A673 (cell line): Measurements from ENCODE around the gene TMEM242.

ENCODE experiments used
- EZH2 ChIP-seq: fragments of 200-600 bp; sonication (generic); IDR thresholded peaks from 2 replicates; pipeline ENCODE4 v1.6.1; 2017; ENCODE audit warnings: borderline replicate concordance, low read depth, mild to moderate bottlenecking, mixed read lengths, antibody characterized with exemption, low read length; ENCODE audit not compliant: poor library complexity, severe bottlenecking
- TF ChIP-seq, protein P1 (sequence below): fragments of 300-800, 200-600 bp; sonication (generic); conservative IDR thresholded peaks from 2 replicates; pipeline ENCODE4 v1.5.1; 2017; ENCODE audit warnings: low read depth, mild to moderate bottlenecking, antibody characterized with exemption, low read length, moderate library complexity, mixed read lengths

DNA sequence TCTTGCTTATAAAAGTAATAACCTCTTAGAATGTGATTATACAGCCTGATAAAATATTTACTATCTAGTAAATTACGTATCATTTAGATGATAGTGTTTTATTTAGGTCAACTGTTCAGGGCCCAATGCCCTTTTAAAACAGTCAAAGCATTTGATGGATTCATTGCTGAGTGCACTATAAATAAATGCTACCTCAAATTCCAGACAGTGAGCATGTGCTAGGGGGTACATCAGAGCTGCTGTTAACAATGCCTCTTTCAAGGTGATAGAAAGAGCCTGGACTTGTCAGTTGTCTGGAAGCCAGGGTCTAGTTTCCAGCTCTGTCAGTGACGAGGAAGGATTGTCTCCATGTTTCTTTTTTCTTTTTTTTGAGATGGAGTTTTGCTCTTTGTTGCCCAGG lies 7.5 kb upstream of the TMEM242 start:
- TF ChIP-seq, protein P1, sequence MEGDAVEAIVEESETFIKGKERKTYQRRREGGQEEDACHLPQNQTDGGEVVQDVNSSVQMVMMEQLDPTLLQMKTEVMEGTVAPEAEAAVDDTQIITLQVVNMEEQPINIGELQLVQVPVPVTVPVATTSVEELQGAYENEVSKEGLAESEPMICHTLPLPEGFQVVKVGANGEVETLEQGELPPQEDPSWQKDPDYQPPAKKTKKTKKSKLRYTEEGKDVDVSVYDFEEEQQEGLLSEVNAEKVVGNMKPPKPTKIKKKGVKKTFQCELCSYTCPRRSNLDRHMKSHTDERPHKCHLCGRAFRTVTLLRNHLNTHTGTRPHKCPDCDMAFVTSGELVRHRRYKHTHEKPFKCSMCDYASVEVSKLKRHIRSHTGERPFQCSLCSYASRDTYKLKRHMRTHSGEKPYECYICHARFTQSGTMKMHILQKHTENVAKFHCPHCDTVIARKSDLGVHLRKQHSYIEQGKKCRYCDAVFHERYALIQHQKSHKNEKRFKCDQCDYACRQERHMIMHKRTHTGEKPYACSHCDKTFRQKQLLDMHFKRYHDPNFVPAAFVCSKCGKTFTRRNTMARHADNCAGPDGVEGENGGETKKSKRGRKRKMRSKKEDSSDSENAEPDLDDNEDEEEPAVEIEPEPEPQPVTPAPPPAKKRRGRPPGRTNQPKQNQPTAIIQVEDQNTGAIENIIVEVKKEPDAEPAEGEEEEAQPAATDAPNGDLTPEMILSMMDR: no peak
- no peak for TF ChIP-seq EZH2
